Neural cell (in vitro differentiated cells): ENCODE data around the gene PSMG3.

Experiments
- EP300 ChIP-seq: fragments of 450-650 bp; conservative IDR thresholded peaks from 2 replicates; pipeline ENCODE4 v1.6.1; 2014; ENCODE audit warnings: antibody characterized with exemption, mild to moderate bottlenecking, moderate library complexity; ENCODE audit not compliant: poor library complexity, severe bottlenecking
- EZH2 ChIP-seq: fragments of 200-600, 300-800 bp; shearing (Covaris generic), sonication (generic); IDR thresholded peaks from 2 replicates; pipeline ENCODE4 v1.6.1; 2014; ENCODE audit warnings: antibody characterized with exemption, low read length, borderline replicate concordance, mild to moderate bottlenecking; ENCODE audit not compliant: insufficient read depth, poor library complexity, severe bottlenecking
- MXI1 ChIP-seq: fragments of 450-650 bp; conservative IDR thresholded peaks from 2 replicates; pipeline ENCODE4 v1.6.1; 2014; ENCODE audit warnings: antibody characterized with exemption, mild to moderate bottlenecking; ENCODE audit not compliant: poor library complexity, severe bottlenecking
- POLR2AphosphoS5 ChIP-seq: IDR thresholded peaks from 2 replicates; pipeline ENCODE4 v1.6.1; 2012
- RAD21 ChIP-seq: fragments of 450-650 bp; conservative IDR thresholded peaks from 2 replicates; pipeline ENCODE4 v1.6.1; 2014; ENCODE audit warnings: antibody characterized with exemption, mild to moderate bottlenecking, moderate library complexity
- SMC3 ChIP-seq: fragments of 450-650 bp; conservative IDR thresholded peaks from 2 replicates; pipeline ENCODE4 v1.6.1; 2014; ENCODE audit warnings: antibody characterized with exemption, mild to moderate bottlenecking, moderate library complexity; ENCODE audit not compliant: poor library complexity
- TAF1 ChIP-seq: IDR thresholded peaks from 2 replicates; pipeline ENCODE4 v1.6.1; 2012; ENCODE audit warnings: low read depth
- TF ChIP-seq, protein P1 (sequence below): fragments of 450-650 bp; IDR thresholded peaks from 2 replicates; pipeline ENCODE4 v1.5.1; 2014; ENCODE audit warnings: antibody characterized with exemption, mild to moderate bottlenecking, moderate library complexity; ENCODE audit not compliant: poor library complexity, severe bottlenecking
- TF ChIP-seq, protein P2 (sequence below): IDR thresholded peaks from 2 replicates; pipeline ENCODE4 v1.6.1; 2012; ENCODE audit warnings: borderline replicate concordance

DNA sequence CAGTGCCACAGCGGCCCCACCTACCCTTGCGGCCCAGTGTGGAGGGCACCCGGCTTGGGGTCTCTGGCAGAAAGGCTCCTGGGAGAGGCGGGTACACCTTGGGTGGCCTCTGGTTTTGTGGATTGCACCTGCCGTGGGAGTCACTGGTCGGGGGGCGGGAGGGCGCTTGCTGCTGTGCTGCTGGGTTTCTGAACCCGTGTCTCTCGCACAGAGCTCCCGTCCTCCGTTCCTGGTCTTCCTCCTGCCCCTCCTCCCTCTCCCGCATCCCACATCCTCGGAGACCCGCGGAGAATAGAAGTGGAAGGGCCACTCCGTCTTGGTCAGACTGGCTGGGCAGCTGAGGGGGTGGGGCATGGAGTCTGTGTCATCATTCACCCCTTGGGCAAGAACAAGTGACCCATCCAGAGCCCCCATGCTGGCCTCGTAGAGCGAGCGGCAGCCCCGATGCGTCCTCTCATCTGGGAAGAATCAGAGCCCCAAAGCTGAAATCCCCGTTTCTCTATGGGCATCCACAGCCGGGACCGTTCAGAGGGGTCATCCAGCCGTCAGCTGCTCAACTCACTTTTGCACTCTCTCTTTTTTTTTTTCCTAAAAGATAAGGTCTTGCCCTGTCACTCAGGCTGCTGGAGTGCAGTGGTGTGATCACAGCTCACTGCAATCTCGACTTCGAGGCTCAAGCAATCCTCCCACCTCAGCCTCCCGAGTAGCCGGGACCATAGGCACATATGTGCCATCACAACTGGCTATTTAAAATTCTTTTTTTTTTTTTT, 35.3 kb downstream of the PSMG3 start:
- TF ChIP-seq, protein P1, sequence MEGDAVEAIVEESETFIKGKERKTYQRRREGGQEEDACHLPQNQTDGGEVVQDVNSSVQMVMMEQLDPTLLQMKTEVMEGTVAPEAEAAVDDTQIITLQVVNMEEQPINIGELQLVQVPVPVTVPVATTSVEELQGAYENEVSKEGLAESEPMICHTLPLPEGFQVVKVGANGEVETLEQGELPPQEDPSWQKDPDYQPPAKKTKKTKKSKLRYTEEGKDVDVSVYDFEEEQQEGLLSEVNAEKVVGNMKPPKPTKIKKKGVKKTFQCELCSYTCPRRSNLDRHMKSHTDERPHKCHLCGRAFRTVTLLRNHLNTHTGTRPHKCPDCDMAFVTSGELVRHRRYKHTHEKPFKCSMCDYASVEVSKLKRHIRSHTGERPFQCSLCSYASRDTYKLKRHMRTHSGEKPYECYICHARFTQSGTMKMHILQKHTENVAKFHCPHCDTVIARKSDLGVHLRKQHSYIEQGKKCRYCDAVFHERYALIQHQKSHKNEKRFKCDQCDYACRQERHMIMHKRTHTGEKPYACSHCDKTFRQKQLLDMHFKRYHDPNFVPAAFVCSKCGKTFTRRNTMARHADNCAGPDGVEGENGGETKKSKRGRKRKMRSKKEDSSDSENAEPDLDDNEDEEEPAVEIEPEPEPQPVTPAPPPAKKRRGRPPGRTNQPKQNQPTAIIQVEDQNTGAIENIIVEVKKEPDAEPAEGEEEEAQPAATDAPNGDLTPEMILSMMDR: no peak
- TF ChIP-seq EP300: no peak
- TF ChIP-seq POLR2AphosphoS5: no peak
- TF ChIP-seq EZH2: no peak
- no peak for TF ChIP-seq RAD21
- TF ChIP-seq, protein P2, sequence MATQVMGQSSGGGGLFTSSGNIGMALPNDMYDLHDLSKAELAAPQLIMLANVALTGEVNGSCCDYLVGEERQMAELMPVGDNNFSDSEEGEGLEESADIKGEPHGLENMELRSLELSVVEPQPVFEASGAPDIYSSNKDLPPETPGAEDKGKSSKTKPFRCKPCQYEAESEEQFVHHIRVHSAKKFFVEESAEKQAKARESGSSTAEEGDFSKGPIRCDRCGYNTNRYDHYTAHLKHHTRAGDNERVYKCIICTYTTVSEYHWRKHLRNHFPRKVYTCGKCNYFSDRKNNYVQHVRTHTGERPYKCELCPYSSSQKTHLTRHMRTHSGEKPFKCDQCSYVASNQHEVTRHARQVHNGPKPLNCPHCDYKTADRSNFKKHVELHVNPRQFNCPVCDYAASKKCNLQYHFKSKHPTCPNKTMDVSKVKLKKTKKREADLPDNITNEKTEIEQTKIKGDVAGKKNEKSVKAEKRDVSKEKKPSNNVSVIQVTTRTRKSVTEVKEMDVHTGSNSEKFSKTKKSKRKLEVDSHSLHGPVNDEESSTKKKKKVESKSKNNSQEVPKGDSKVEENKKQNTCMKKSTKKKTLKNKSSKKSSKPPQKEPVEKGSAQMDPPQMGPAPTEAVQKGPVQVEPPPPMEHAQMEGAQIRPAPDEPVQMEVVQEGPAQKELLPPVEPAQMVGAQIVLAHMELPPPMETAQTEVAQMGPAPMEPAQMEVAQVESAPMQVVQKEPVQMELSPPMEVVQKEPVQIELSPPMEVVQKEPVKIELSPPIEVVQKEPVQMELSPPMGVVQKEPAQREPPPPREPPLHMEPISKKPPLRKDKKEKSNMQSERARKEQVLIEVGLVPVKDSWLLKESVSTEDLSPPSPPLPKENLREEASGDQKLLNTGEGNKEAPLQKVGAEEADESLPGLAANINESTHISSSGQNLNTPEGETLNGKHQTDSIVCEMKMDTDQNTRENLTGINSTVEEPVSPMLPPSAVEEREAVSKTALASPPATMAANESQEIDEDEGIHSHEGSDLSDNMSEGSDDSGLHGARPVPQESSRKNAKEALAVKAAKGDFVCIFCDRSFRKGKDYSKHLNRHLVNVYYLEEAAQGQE: no peak
- no peak for TF ChIP-seq MXI1
- TF ChIP-seq SMC3: no peak
- no peak for TF ChIP-seq TAF1
